Measurements from ENCODE around the gene KMT5B. TPM values are rescaled to one million over a fixed set of nuclear protein-coding genes. Genes with fewer than 3 reads are reported as not detected.

The KMT5B gene
- total and polyA plus RNA-seq, 2 donors (not counting 1 experiment from before 2014, with no cell fraction given): 13.4 to 77.8 TPM

- H3K27me3 ChIP-seq (replicated peaks in 1 of 4; ENCODE audit: control extremely low read depth in 1 of 4, control insufficient read depth in 3 of 4, insufficient read depth in 4 of 4, low read length in 3 of 4): no peaks in the 10 kb centered on the region
- Mint-ChIP-seq H3K27ac (no peak overlapping the region), H3K4me1 (peaks cover 5% of the 10 kb centered on the region), H3K4me3 (no peak overlapping the region), H3K27me3 (no peaks in the 10 kb centered on the region), H3K9me3 (ENCODE audit: insufficient read depth) (no peaks in the 10 kb centered on the region)
- no peaks in the 10 kb centered on the region for H3K4me1 ChIP-seq (ENCODE audit: control insufficient read depth in 2 of 2, insufficient read depth in 2 of 2, low read length in 2 of 2)
- H3K79me2 ChIP-seq (ENCODE audit: control insufficient read depth, insufficient read depth, low read length): peaks cover 65% of the 10 kb centered on the region
- DNase-seq (no peak), ATAC-seq (ENCODE audit: low read depth) (no peak)
- H3K4me2 ChIP-seq (replicated peaks; ENCODE audit: low read depth, low read length, poor library complexity, severe bottlenecking): no peak overlapping the region
- H2AFZ ChIP-seq (ENCODE audit: insufficient read depth, low read depth, low read length, poor library complexity, severe bottlenecking): no peak overlapping the region
- no peaks in the 10 kb centered on the region for H4K20me1 ChIP-seq (ENCODE audit: control insufficient read depth, insufficient read depth, low read length, poor library complexity, severe bottlenecking)
- ChIA-PET POLR2A (no interaction called here), CTCF (no interaction called here)
- no peak overlapping the region for H3K9ac ChIP-seq (ENCODE audit: low read length)
- intact Hi-C loops (cut with micrococcal nuclease): no loop called here
- no peak overlapping the region for H3K4me3 ChIP-seq (ENCODE audit: control extremely low read depth in 1 of 5, extremely low read depth in 1 of 5, insufficient read depth in 1 of 5, low read depth in 2 of 5, low read length in 4 of 5)
- 94% methylated on average over 8 of the region's 10 CpGs for WGBS (ENCODE audit: insufficient coverage)
- TF ChIP-seq CTCF (IDR thresholded peaks at IDR 0.05): no peak
- TF ChIP-seq EZH2 (IDR thresholded peaks at IDR 0.05; ENCODE audit: borderline replicate concordance, insufficient read depth, low read depth, low read length, poor library complexity, severe bottlenecking): no peak
- H3K36me3 ChIP-seq (replicated peaks in 1 of 2; ENCODE audit: control extremely low read depth in 1 of 2, control insufficient read depth in 1 of 2, extremely low read depth in 1 of 2, insufficient read depth in 2 of 2, low read length in 1 of 2): peaks cover 0 to 1% of the 10 kb centered on the region in 2 experiments
- H3K27ac ChIP-seq (ENCODE audit: low read length in 2 of 2): no peak overlapping the region
- no peaks in the 10 kb centered on the region for H3K9me3 ChIP-seq (ENCODE audit: control extremely low read depth in 1 of 3, control insufficient read depth in 2 of 3, insufficient read depth in 1 of 3, low read length in 2 of 3)
Observed at GRCh38 chr11:68107689-68108088, 105.4 kb downstream of the KMT5B start.

- peaks cover 0 to 1% of the 10 kb centered on the region in 2 experiments for H3K36me3 ChIP-seq (replicated peaks in 1 of 2; ENCODE audit: control extremely low read depth in 1 of 2, control insufficient read depth in 1 of 2, extremely low read depth in 1 of 2, insufficient read depth in 2 of 2, low read length in 1 of 2)
- Mint-ChIP-seq H3K9me3 (ENCODE audit: insufficient read depth) (no peaks in the 10 kb centered on the region), H3K27me3 (no peaks in the 10 kb centered on the region), H3K27ac (no peak overlapping the region), H3K4me1 (peaks cover 5% of the 10 kb centered on the region), H3K4me3 (no peak overlapping the region)
- H2AFZ ChIP-seq (ENCODE audit: insufficient read depth, low read depth, low read length, poor library complexity, severe bottlenecking): no peak overlapping the region
- H4K20me1 ChIP-seq (ENCODE audit: control insufficient read depth, insufficient read depth, low read length, poor library complexity, severe bottlenecking): no peaks in the 10 kb centered on the region
- ChIA-PET POLR2A (no interaction called here), CTCF (interaction anchor here (0.8 to 1.5 kb wide), 2 partner anchors 12 to 103 kb away, joined by 3 read pairs; no protein-coding TSS in a partner anchor)
- intact Hi-C loops (cut with micrococcal nuclease): no loop called here
- ATAC-seq (ENCODE audit: low read depth) (no peak), DNase-seq (no peak)
- no peaks in the 10 kb centered on the region for H3K4me1 ChIP-seq (ENCODE audit: control insufficient read depth in 2 of 2, insufficient read depth in 2 of 2, low read length in 2 of 2)
- 94% methylated on average over 5 of the region's 8 CpGs for WGBS (ENCODE audit: insufficient coverage)
- H3K27me3 ChIP-seq (replicated peaks in 1 of 4; ENCODE audit: control extremely low read depth in 1 of 4, control insufficient read depth in 3 of 4, insufficient read depth in 4 of 4, low read length in 3 of 4): no peaks in the 10 kb centered on the region
- H3K4me2 ChIP-seq (replicated peaks; ENCODE audit: low read depth, low read length, poor library complexity, severe bottlenecking): no peak overlapping the region
- H3K9ac ChIP-seq (ENCODE audit: low read length): no peak overlapping the region
- H3K4me3 ChIP-seq (ENCODE audit: control extremely low read depth in 1 of 5, extremely low read depth in 1 of 5, insufficient read depth in 1 of 5, low read depth in 2 of 5, low read length in 4 of 5): no peak overlapping the region
- peaks cover 72% of the 10 kb centered on the region for H3K79me2 ChIP-seq (ENCODE audit: control insufficient read depth, insufficient read depth, low read length)
- no peaks in the 10 kb centered on the region for H3K9me3 ChIP-seq (ENCODE audit: control extremely low read depth in 1 of 3, control insufficient read depth in 2 of 3, insufficient read depth in 1 of 3, low read length in 2 of 3)
- H3K27ac ChIP-seq (ENCODE audit: low read length in 2 of 2): no peak overlapping the region
- no peak for TF ChIP-seq EZH2 (IDR thresholded peaks at IDR 0.05; ENCODE audit: borderline replicate concordance, insufficient read depth, low read depth, low read length, poor library complexity, severe bottlenecking)
- no peak for TF ChIP-seq CTCF (IDR thresholded peaks at IDR 0.05)
Observed at GRCh38 chr11:68106165-68106940, 106.7 kb downstream of the KMT5B start.

Data from B cell (primary cell).